Colon (tissue), 2 donors: ENCODE results near the gene POLN.
"Not testable (repeated sequence)": the region's sequence is repeated elsewhere in the genome, so short reads cannot be mapped to it uniquely, and the experiment has no call there.

Experiments used
- FAIRE-seq: peaks from 2 replicates; lab custom pipeline; 2012; peaks lifted over from hg19 to GRCh38; lab: Jason Lieb, UNC
- donor health status: control.
- donor health status: control.

Gene POLN

DNA sequence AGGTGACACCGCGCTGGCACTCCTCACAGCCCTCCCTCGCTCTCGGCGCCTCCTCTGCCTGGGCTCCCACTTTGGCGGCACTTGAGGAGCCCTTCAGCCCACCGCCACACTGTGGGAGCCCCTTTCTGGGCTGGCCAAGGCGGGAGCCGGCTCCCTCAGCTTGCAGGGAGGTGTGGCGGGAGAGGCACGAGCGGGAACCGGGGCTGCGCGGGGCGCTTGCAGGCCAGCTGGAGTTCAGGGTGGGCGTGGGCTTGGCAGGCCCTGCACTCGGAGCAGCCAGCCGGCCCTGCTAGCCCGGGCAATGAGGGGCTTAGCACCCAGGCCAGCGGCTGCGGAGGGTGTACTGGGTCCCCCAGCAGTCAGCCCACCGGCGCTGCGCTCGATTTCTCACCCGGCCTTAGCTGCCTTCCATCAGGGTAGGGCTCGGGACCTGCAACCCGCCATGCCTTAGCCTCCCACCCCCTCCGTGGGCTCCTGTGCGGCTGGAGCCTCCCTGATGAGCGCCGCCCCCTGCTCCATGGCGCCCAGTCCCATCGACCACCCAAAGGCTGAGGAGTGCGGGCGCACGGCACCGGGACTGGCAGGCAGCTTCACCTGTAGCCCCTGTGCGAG is 80.7 kb downstream of the POLN start:
- FAIRE-seq = not testable (repeated sequence)

- no peak for FAIRE-seq
Measured at GRCh38 chr4:2159931-2160330, 82.0 kb downstream of the POLN start.

DNA sequence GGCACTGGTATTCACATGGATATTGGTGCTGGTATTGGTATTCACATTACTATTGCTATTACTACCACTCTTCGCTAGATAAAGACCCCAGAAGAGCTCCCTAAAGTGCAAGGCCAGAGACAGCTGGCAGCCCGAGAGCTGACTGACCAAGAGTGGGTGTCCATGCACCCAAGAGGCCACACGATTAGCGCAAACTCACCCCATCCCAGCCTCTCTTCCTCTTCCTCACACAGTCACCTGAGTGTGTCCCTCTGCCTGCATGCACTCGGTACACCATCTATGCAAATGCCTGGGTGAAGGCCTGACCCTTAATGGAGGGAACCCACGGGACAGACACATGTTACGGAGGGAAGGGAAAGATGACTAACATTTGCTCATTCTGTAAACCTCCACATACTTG is 86.7 kb downstream of the POLN start:
- FAIRE-seq = no peak

DNA sequence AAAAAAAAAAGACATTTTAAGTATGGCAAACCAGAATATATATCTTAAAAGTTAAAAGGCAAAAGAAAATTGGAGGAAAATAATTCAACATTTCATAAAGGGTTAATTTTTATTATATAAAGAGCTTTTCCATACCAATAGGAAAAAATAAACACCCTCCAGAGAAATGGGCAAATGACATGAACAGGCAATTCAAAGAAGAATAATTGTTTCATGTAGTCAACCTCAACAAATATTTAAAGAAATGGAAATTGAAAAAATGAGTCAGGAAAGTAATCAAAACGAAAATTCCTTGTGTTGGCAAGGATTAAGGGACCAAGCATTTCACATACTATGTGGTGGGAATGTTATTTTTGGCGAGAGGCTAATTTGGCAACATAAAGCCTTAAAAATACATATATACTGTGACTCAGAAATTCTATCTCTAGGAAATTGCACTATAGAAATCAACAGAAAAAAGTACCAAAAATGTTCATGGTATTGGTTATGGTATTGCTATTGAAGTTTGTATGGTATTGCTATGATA is 87.6 kb downstream of the POLN start:
- no peak for FAIRE-seq

DNA sequence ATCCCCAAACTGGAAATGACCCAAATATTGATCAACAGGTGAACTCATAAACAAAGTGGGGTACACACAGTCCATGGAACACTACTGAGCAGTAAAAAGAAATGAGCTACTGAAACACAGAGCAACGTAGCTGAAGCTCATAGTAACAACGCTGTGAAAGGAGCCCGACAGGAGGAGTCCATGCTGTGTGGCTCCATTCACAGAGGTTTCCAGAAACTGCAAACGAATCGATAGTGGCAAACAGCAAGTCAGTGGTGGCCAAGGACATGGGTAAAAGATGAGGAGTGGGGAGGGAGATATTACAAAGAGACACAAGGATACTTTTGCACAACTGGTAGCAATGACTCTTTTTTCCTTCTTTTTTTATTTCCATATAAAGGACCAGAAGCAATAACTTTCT is 90.4 kb downstream of the POLN start:
- FAIRE-seq = no peak

DNA sequence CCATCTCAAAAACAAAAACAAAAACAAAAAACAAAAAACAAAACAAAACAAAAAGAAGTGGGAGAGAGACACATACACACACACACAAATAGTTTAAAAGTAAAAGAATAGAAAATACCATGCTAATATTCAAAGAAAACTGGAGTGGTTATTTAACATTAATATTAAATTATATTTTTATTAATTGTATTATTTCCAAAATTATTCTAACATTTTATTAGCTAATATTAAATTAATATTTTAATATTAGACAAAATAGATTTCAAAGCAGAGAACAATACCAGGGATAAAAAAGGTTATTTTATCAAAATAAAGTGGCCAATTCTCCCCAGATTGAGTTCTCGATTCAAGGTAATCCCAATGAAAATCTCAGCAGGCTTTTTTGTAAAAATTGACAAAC is 91.8 kb downstream of the POLN start:
- FAIRE-seq = peak; percentile 76

DNA sequence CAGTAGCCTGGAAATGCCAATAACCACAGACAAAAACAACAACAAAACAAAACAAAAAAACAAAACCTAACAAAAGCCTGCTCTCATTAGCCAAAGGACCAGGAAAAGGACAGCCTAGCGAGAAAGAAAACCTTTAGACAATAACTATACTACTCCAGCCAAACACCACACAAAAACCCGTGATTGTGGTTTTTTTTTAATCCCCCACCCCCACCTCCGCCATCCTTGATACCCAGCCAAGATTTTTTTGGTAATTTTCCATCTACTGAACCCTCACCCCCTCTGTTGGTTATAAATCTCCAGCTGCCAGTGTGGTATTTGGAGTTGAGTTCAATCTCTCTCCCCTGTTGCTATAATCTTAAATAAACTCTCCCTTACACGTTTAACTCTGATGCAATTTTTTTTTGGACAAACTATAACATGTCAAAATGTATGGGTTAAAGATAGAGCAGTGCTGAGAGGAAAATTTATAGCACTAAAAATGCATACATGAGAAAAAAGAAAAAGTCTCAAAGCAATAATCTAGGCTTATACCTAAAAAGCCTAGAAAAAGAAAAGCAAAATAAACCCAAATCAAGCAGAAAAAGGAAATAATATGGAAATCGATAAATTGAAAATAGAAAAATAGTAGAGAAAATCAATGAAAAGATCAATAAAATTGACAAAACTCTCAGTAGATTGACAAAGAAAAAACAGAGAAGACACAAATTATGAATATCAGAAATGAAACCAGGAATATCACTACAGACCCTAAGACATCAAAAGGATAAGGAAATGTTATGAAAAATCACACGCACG is 99.1 kb downstream of the POLN start:
- FAIRE-seq = no peak

DNA sequence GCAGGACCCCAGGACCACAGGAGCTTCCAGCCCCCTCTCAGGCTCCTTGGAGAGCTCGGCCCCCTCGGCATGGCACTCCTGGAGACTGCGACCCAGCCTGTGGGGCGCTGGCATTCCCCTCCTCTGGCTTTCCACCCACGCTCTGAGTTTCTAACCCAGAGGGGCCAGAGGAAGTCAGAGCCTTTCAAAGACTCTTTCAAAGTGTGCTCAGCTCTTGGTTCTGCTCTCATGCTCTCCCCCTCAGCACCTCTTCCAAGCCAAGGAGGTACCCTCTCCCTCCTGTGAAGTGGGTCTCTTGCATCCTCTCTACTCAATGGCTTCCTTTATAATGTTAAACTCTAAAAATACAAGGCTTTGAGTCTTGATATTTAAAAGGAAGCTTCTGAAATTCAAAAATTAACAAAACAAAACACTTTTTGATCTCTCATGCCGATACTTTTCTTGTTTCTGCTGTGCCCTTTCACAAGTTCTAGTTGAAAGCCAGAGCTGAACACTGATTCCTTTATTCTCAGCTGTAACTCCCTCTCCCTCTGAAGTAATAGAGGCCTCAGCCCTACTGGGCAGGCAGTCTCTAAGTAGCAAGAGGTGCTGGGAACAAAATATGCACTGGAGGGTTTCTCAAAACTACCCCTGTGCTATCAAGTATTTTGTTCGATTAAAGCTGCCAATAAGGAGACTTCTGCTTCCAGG is 100.0 kb downstream of the POLN start:
- no peak for FAIRE-seq

GRCh38 chr4:2141022-2141761 is 100.7 kb downstream of the POLN start:
- FAIRE-seq = no peak

- FAIRE-seq = no peak
Measured at GRCh38 chr4:2138846-2139500, 102.9 kb downstream of the POLN start.

DNA sequence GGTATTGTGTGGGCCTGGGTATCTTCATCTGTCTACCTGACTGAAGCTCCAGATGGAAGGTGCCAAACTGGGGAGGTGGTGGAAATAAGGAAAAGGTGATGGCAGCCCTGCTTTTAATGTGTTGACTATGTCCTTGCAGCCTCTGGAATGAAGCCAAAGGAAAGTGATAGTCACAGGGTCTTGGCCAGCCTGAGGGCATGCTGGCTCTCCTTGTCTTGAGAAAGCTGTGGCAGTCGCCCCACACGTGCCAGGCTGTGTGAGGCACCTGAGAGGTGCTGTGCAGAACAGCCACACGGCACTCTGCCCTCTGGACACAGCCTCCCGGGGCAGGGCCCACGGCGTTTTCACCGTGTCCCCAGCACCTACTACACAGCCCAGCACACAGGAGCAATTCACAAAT is 105.2 kb downstream of the POLN start:
- FAIRE-seq = no peak

- FAIRE-seq = no peak
Measured at GRCh38 chr4:2135083-2135482, 106.8 kb downstream of the POLN start.

DNA sequence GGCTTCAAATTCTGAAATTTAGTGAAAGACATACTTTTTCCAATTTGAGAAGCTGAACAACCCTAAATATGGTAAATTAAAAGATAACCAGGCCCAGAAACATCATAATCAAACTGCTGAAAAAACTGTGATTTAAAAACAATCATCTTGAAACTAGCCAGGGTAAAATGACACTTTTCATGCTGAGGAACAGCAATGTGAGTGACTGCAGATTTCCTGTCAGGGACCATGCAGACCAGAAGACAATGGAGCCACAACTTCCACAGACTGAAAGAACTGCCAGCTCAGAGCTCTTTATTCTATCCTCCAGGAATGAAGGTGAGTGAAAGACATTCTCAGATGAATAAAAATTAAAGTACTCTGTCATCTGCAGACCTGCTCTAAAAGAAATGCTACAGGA is 109.5 kb downstream of the POLN start:
- no peak for FAIRE-seq

DNA sequence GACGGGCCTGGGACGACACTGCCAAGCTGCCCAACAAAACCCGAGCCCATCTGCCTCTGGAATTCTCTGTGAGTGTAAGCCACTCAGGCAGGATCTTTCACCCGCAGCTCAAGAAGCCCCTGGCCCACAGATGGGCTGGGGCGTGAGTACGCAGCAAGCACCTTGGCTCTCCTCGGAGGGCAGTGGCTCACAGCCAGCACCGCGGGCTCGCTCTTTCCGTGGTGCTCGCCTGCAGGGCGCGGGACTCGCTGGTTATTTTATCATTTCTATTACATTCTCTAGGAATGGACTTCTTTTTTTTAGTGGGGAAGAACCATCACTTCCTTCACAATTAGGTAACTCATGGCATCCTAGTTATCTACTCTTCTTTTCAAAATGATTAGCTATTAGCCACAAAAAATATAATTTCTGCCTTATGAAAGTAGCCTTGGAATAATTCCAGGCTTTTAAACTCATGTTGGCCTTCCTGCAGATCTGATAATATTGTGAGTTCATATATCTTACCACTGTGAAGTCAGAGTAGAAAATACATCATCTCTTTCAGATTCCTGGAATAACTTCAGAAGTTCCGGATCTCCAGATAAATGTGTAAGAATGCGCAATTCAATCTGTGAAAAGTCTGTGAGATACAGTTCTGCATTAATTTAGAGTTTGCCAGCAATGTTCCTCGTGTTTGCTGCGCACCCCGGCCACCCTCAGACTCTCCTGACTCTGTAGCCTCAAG is 114.2 kb downstream of the POLN start:
- no peak for FAIRE-seq

- FAIRE-seq = no peak
Measured at GRCh38 chr4:2126309-2127043, 115.4 kb downstream of the POLN start.

- no peak for FAIRE-seq
Measured at GRCh38 chr4:2125831-2126230, 116.1 kb downstream of the POLN start.

GRCh38 chr4:2125023-2125422 is 116.9 kb downstream of the POLN start:
- FAIRE-seq = no peak

- FAIRE-seq = no peak
Measured at GRCh38 chr4:2116687-2117400, 125.1 kb downstream of the POLN start.

GRCh38 chr4:2105559-2105958 is 136.4 kb downstream of the POLN start:
- no peak for FAIRE-seq
